Central memory CD8-positive, alpha-beta T cell (primary cell): ENCODE data around the gene HPDL.

Source experiments
- ATAC-seq: fragments of 150-1000 bp; cut with Tn5 transposase; replicated peaks from 2 replicates; pipeline ENCODE4 v1.10.0; 2022; ENCODE audit warnings: mild to moderate bottlenecking, moderate FRiP score, moderate number of reproducible peaks; ENCODE audit not compliant: poor library complexity, severe bottlenecking; ENCODE audit errors: extremely low read depth
- DNase-seq, 2 donors: peaks; one replicate each; pipeline ENCODE4 v3.0.0; 2021; ENCODE audit warnings: low spot score in 2 of 2
- H3K27ac Mint-ChIP-seq: one replicate; pipeline ENCODE4 v1.8.0; 2022; ENCODE audit warnings: low read depth, mild to moderate bottlenecking, moderate library complexity, mixed read lengths
- H3K27me3 Mint-ChIP-seq: one replicate; pipeline ENCODE4 v1.8.0; 2022; ENCODE audit warnings: mixed read lengths
- H3K36me3 Mint-ChIP-seq: one replicate; pipeline ENCODE4 v1.8.0; 2022; ENCODE audit warnings: mild to moderate bottlenecking, moderate library complexity, mixed read lengths; ENCODE audit not compliant: insufficient read depth
- H3K4me1 Mint-ChIP-seq: one replicate; pipeline ENCODE4 v1.8.0; 2022; ENCODE audit warnings: mixed read lengths
- H3K4me3 Mint-ChIP-seq: one replicate; pipeline ENCODE4 v1.8.0; 2022; ENCODE audit warnings: mild to moderate bottlenecking, moderate library complexity, mixed read lengths
- H3K9me3 Mint-ChIP-seq: one replicate; pipeline ENCODE4 v1.8.0; 2022; ENCODE audit warnings: mixed read lengths

Gene HPDL

GRCh38 chr1:45303520-45304310 lies 23.0 kb upstream of the HPDL start:
- peak; percentile 90 for ATAC-seq
- Mint-ChIP-seq H3K36me3 (peaks cover 11% of the 10 kb centered on the region), H3K4me1 (peaks cover 18% of the 10 kb centered on the region), H3K4me3 (peak overlapping the region; percentile 89), H3K9me3 (no peaks in the 10 kb centered on the region), H3K27me3 (no peaks in the 10 kb centered on the region), H3K27ac (peak overlapping the region; percentile 94)
- peak; percentile 85 to 88 for DNase-seq

- Mint-ChIP-seq H3K27ac (peak overlapping the region; percentile 94), H3K9me3 (no peaks in the 10 kb centered on the region), H3K4me1 (peaks cover 18% of the 10 kb centered on the region), H3K36me3 (peaks cover 11% of the 10 kb centered on the region), H3K27me3 (no peaks in the 10 kb centered on the region), H3K4me3 (peak overlapping the region; percentile 89)
- ATAC-seq = no peak
- no peak for DNase-seq
These were observed 22.2 kb upstream of the HPDL start for GRCh38 chr1:45304311-45305081.

- Mint-ChIP-seq H3K27me3 (no peaks in the 10 kb centered on the region), H3K4me1 (peaks cover 18% of the 10 kb centered on the region), H3K9me3 (no peaks in the 10 kb centered on the region), H3K4me3 (peak overlapping the region; percentile 89), H3K27ac (peak overlapping the region; percentile 94), H3K36me3 (peaks cover 11% of the 10 kb centered on the region)
- ATAC-seq (no peak), DNase-seq (no peak)
These were observed 21.5 kb upstream of the HPDL start for GRCh38 chr1:45305231-45305630.

- ATAC-seq = no peak
- no peak overlapping the region for H3K27ac Mint-ChIP-seq
These were observed 20.4 kb upstream of the HPDL start for GRCh38 chr1:45306319-45306718.

GRCh38 chr1:45306905-45307304 lies 19.8 kb upstream of the HPDL start:
- H3K4me3 Mint-ChIP-seq = no peak overlapping the region
- H3K27me3 Mint-ChIP-seq = no peaks in the 10 kb centered on the region
- H3K9me3 Mint-ChIP-seq = no peaks in the 10 kb centered on the region
- peaks cover 18% of the 10 kb centered on the region for H3K4me1 Mint-ChIP-seq
- ATAC-seq (no peak), DNase-seq (no peak)
- H3K27ac Mint-ChIP-seq = no peak overlapping the region
- H3K36me3 Mint-ChIP-seq = peaks cover 11% of the 10 kb centered on the region

More at GRCh38 chr1:45306319-45306718, 20.4 kb upstream of the HPDL start:
- Mint-ChIP-seq H3K27me3 (no peaks in the 10 kb centered on the region), H3K4me3 (no peak overlapping the region), H3K36me3 (peaks cover 11% of the 10 kb centered on the region), H3K9me3 (no peaks in the 10 kb centered on the region), H3K4me1 (peaks cover 18% of the 10 kb centered on the region)
- DNase-seq = no peak

GRCh38 chr1:45314266-45314665 lies 12.4 kb upstream of the HPDL start:
- Mint-ChIP-seq H3K27me3 (no peaks in the 10 kb centered on the region), H3K27ac (no peak overlapping the region), H3K4me3 (no peak overlapping the region), H3K9me3 (no peaks in the 10 kb centered on the region), H3K36me3 (no peaks in the 10 kb centered on the region), H3K4me1 (no peaks in the 10 kb centered on the region)
- ATAC-seq (no peak), DNase-seq (no peak)

GRCh38 chr1:45317166-45317565 lies 9.5 kb upstream of the HPDL start:
- H3K36me3 Mint-ChIP-seq = no peaks in the 10 kb centered on the region
- H3K27me3 Mint-ChIP-seq = no peaks in the 10 kb centered on the region
- no peaks in the 10 kb centered on the region for H3K4me1 Mint-ChIP-seq
- H3K9me3 Mint-ChIP-seq = no peaks in the 10 kb centered on the region
- ATAC-seq (no peak), DNase-seq (no peak)
- H3K27ac Mint-ChIP-seq = no peak overlapping the region
- H3K4me3 Mint-ChIP-seq = no peak overlapping the region

- Mint-ChIP-seq H3K36me3 (no peaks in the 10 kb centered on the region), H3K27me3 (no peaks in the 10 kb centered on the region), H3K9me3 (no peaks in the 10 kb centered on the region), H3K4me3 (no peak overlapping the region), H3K27ac (no peak overlapping the region), H3K4me1 (no peaks in the 10 kb centered on the region)
- no peak for DNase-seq
- no peak for ATAC-seq
These were observed 6.9 kb upstream of the HPDL start for GRCh38 chr1:45319761-45320160.

- Mint-ChIP-seq H3K27ac (no peak overlapping the region), H3K36me3 (peaks cover 1% of the 10 kb centered on the region), H3K27me3 (no peaks in the 10 kb centered on the region), H3K4me1 (peaks cover 7% of the 10 kb centered on the region), H3K9me3 (no peaks in the 10 kb centered on the region), H3K4me3 (no peak overlapping the region)
- no peak for ATAC-seq
- no peak for DNase-seq
These were observed 5.3 kb upstream of the HPDL start for GRCh38 chr1:45321444-45321843.

GRCh38 chr1:45322486-45323040 lies 4.1 kb upstream of the HPDL start:
- Mint-ChIP-seq H3K27ac (no peak overlapping the region), H3K4me3 (no peak overlapping the region), H3K9me3 (no peaks in the 10 kb centered on the region), H3K36me3 (peaks cover 1% of the 10 kb centered on the region), H3K4me1 (peaks cover 11% of the 10 kb centered on the region), H3K27me3 (no peaks in the 10 kb centered on the region)
- ATAC-seq (no peak), DNase-seq (no peak)

GRCh38 chr1:45325851-45326506 lies 716 bp upstream of the HPDL start:
- Mint-ChIP-seq H3K36me3 (peaks cover 3% of the 10 kb centered on the region), H3K9me3 (no peaks in the 10 kb centered on the region), H3K27me3 (no peaks in the 10 kb centered on the region), H3K4me3 (peak overlapping the region; percentile 74), H3K27ac (peak overlapping the region; percentile 49), H3K4me1 (peaks cover 20% of the 10 kb centered on the region)
- no peak for ATAC-seq
- DNase-seq = no peak

- no peak for ATAC-seq
- Mint-ChIP-seq H3K4me1 (peaks cover 20% of the 10 kb centered on the region), H3K27me3 (no peaks in the 10 kb centered on the region), H3K9me3 (no peaks in the 10 kb centered on the region), H3K36me3 (peaks cover 5% of the 10 kb centered on the region), H3K4me3 (peak overlapping the region; percentile 74), H3K27ac (no peak overlapping the region)
- no peak for DNase-seq
These were observed 1.2 kb downstream of the HPDL start for GRCh38 chr1:45327644-45328515.
